HepG2 (cell line): ENCODE data around the gene STUB1. TPM values are rescaled to one million over a fixed set of nuclear protein-coding genes. Genes with fewer than 3 reads are reported as not detected.

Experiments
- ELF1 ChIP-seq: sonication (generic); formaldehyde crosslinking; IDR thresholded peaks from 2 replicates; pipeline ENCODE4 v1.4.0; 2020; ENCODE audit warnings: missing genetic modification reagents
- GATAD1 ChIP-seq: IDR thresholded peaks from 2 replicates; pipeline ENCODE4 v1.6.1; 2016; ENCODE audit warnings: missing genetic modification reagents, missing compliant biosample characterization
- HNF4G ChIP-seq, 2 experiments: sonication (generic) in 1 of 2; formaldehyde crosslinking in 1 of 2; IDR thresholded peaks; 2 replicates each; pipeline versions ENCODE4 v1.4.0 to v1.6.1; 2011 to 2020; ENCODE audit warnings: borderline replicate concordance in 2 of 2, low read depth in 2 of 2, mild to moderate bottlenecking in 2 of 2, low read length in 1 of 2, missing genetic modification reagents in 1 of 2, moderate library complexity in 1 of 2
- KLF16 ChIP-seq, 2 experiments: sonication (generic) in 1 of 2; formaldehyde crosslinking in 1 of 2; IDR thresholded peaks; 2 replicates each; pipeline versions ENCODE4 v1.6.1 to v1.8.0; 2016 to 2023; ENCODE audit warnings: missing genetic modification reagents in 2 of 2, missing compliant biosample characterization in 1 of 2
- KLF6 ChIP-seq: IDR thresholded peaks from 2 replicates; pipeline ENCODE4 v1.8.0; 2016; ENCODE audit warnings: missing biosample characterization, missing genetic modification reagents
- MED13 ChIP-seq: sonication (generic); formaldehyde crosslinking; IDR thresholded peaks from 2 replicates; pipeline ENCODE4 v1.5.0; 2020; ENCODE audit warnings: missing genetic modification reagents
- MIER3 ChIP-seq: IDR thresholded peaks from 2 replicates; pipeline ENCODE4 v1.6.1; 2016; ENCODE audit warnings: missing compliant biosample characterization, borderline replicate concordance
- MXD4 ChIP-seq: IDR thresholded peaks from 2 replicates; pipeline ENCODE4 v1.6.1; 2016; ENCODE audit warnings: mild to moderate bottlenecking, missing biosample characterization, missing genetic modification reagents
- POLR2A ChIP-seq, 2 experiments: IDR thresholded peaks; 2 replicates each; pipeline ENCODE4 v1.6.1; 2011; ENCODE audit warnings: low read depth in 2 of 2, low read length in 2 of 2, mild to moderate bottlenecking in 1 of 2, moderate library complexity in 1 of 2; ENCODE audit not compliant: insufficient read depth in 1 of 2
- TARDBP ChIP-seq: sonication (generic); formaldehyde crosslinking; IDR thresholded peaks from 2 replicates; pipeline ENCODE4 v1.8.0; 2022; ENCODE audit warnings: mild to moderate bottlenecking, missing genetic modification reagents
- ZNF235 ChIP-seq: sonication (generic); formaldehyde crosslinking; IDR thresholded peaks from 2 replicates; pipeline ENCODE4 v1.8.1; 2023; ENCODE audit warnings: mild to moderate bottlenecking, missing genetic modification reagents, borderline replicate concordance
- ZNF253 ChIP-seq: sonication (generic); formaldehyde crosslinking; IDR thresholded peaks from 2 replicates; pipeline ENCODE4 v1.8.0; 2022; ENCODE audit warnings: mild to moderate bottlenecking, missing genetic modification reagents, borderline replicate concordance
- ZNF709 ChIP-seq: sonication (generic); formaldehyde crosslinking; IDR thresholded peaks from 2 replicates; pipeline ENCODE4 v1.5.0; 2020; ENCODE audit warnings: mild to moderate bottlenecking, missing genetic modification reagents
- ZNF713 ChIP-seq: sonication (generic); formaldehyde crosslinking; IDR thresholded peaks from 2 replicates; pipeline ENCODE4 v1.4.0; 2020; ENCODE audit warnings: mild to moderate bottlenecking, missing genetic modification reagents
- ZNF724P ChIP-seq: sonication (generic); formaldehyde crosslinking; IDR thresholded peaks from 2 replicates; pipeline ENCODE4 v1.8.0; 2022; ENCODE audit warnings: missing genetic modification reagents, borderline replicate concordance
- ZSCAN21 ChIP-seq: sonication (generic); formaldehyde crosslinking; IDR thresholded peaks from 2 replicates; pipeline ENCODE4 v1.8.0; 2022; ENCODE audit warnings: mild to moderate bottlenecking, missing genetic modification reagents, moderate library complexity, borderline replicate concordance
- polyA plus RNA-seq, 8 experiments: library from polyadenylated mRNA; depleted of rRNA in 3 of 8; stranded (reverse) in 7 of 8; unstranded in 1 of 8; fragments of >200 nt; fragmentation: Illumina TruSeq in 4 of 8; extraction: Trizol in 4 of 8; gene quantifications; 2 replicates each; pipeline versions ENCODE4 v1.2.1 to v1.2.3, GENCODE V29; 2011 to 2016; ENCODE audit warnings: low read depth in 4 of 8, missing spikeins in 1 of 8, mixed read lengths in 1 of 8; ENCODE audit not compliant: insufficient read depth in 1 of 8
- total RNA-seq, 5 experiments: library from RNA; depleted of rRNA; stranded (reverse); fragments of >200 nt; fragmentation: Illumina TruSeq; extraction: Trizol; gene quantifications; 2 replicates each; pipeline ENCODE4 v1.2.3, GENCODE V29; 2016; ENCODE audit warnings: low read depth in 1 of 5
- TF ChIP-seq, protein P1 (sequence below): sonication (generic); formaldehyde crosslinking; conservative IDR thresholded peaks from 2 replicates; pipeline ENCODE4 v1.4.0; 2020; ENCODE audit warnings: mild to moderate bottlenecking, missing genetic modification reagents, moderate library complexity
- TF ChIP-seq, protein P2 (sequence below): sonication (generic); formaldehyde crosslinking; IDR thresholded peaks from 2 replicates; pipeline ENCODE4 v1.4.0; 2020; ENCODE audit warnings: missing genetic modification reagents
- TF ChIP-seq, protein P3 (sequence below): sonication (generic); formaldehyde crosslinking; conservative IDR thresholded peaks from 2 replicates; pipeline ENCODE4 v1.4.0; 2020; ENCODE audit warnings: missing genetic modification reagents

Gene STUB1
- total and polyA plus RNA-seq, 2 of the 13 experiments (the other 11 are each of a cell fraction or from before 2014, with no cell fraction given): 52.9 to 78.2 TPM

DNA sequence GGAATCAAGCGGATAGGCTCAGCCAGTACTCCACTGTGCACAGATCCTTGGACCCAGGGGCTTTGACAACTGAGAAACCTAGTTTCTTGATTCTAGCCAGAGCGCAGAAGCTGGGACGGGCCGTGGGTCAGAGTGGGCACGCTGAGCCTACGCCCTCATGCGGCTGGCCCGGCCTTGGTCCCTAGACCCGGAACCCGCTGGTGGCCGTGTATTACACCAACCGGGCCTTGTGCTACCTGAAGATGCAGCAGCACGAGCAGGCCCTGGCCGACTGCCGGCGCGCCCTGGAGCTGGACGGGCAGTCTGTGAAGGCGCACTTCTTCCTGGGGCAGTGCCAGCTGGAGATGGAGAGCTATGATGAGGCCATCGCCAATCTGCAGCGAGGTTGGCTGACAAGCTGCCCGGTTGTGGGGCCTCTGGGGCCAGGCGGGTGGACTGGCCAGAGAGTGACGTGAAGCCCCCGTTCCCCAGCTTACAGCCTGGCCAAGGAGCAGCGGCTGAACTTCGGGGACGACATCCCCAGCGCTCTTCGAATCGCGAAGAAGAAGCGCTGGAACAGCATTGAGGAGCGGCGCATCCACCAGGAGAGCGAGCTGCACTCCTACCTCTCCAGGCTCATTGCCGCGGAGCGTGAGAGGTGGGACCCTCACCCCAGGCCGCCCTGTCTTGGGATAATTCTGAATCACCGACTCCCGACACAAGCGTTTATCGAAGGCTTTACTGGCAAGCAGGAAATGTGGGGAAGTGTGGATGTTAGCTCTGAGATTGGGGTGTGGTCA, 946 bp downstream of the STUB1 start (continued):
- TF ChIP-seq, protein P1, sequence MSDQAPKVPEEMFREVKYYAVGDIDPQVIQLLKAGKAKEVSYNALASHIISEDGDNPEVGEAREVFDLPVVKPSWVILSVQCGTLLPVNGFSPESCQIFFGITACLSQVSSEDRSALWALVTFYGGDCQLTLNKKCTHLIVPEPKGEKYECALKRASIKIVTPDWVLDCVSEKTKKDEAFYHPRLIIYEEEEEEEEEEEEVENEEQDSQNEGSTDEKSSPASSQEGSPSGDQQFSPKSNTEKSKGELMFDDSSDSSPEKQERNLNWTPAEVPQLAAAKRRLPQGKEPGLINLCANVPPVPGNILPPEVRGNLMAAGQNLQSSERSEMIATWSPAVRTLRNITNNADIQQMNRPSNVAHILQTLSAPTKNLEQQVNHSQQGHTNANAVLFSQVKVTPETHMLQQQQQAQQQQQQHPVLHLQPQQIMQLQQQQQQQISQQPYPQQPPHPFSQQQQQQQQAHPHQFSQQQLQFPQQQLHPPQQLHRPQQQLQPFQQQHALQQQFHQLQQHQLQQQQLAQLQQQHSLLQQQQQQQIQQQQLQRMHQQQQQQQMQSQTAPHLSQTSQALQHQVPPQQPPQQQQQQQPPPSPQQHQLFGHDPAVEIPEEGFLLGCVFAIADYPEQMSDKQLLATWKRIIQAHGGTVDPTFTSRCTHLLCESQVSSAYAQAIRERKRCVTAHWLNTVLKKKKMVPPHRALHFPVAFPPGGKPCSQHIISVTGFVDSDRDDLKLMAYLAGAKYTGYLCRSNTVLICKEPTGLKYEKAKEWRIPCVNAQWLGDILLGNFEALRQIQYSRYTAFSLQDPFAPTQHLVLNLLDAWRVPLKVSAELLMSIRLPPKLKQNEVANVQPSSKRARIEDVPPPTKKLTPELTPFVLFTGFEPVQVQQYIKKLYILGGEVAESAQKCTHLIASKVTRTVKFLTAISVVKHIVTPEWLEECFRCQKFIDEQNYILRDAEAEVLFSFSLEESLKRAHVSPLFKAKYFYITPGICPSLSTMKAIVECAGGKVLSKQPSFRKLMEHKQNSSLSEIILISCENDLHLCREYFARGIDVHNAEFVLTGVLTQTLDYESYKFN (CRISPR knock-in tag): no peak
- TF ChIP-seq ZSCAN21 (CRISPR knock-in tag) (peak; percentile 64; the same call in 1 of the 2 replicates), GATAD1 (CRISPR knock-in tag) (peak; percentile 45; the same call in 1 of the 2 replicates), MXD4 (0 out of 2 replicates have a peak, but pooled peaks have one; percentile 53), ELF1 (CRISPR knock-in tag) (peak; percentile 73), ZNF709 (CRISPR knock-in tag) (0 out of 2 replicates have a peak, but pooled peaks have one; percentile 5), ZNF235 (CRISPR knock-in tag) (0 out of 2 replicates have a peak, but pooled peaks have one; percentile 24), ZNF713 (0 out of 2 replicates have a peak, but pooled peaks have one; percentile 33), MIER3 (CRISPR knock-in tag) (0 out of 2 replicates have a peak, but pooled peaks have one; percentile 33), HNF4G (IDR thresholded peaks at IDR 0.05; ENCODE audit: borderline replicate concordance, low read depth, low read length) (no peak), HNF4G (CRISPR knock-in tag; IDR thresholded peaks at IDR 0.05; ENCODE audit: borderline replicate concordance, low read depth) (0 out of 2 replicates have a peak, but pooled peaks have one; percentile 34), KLF6 (CRISPR knock-in tag) (0 out of 2 replicates have a peak, but pooled peaks have one; percentile 57), POLR2A (IDR thresholded peaks at IDR 0.05; ENCODE audit: insufficient read depth in 1 of 2, low read depth in 2 of 2, low read length in 2 of 2) (0 out of 4 replicates have a peak, but pooled peaks of 1 of the 2 experiments have one; percentile 18), TARDBP (CRISPR knock-in tag) (0 out of 2 replicates have a peak, but pooled peaks have one; percentile 22), MED13 (CRISPR knock-in tag) (no peak), ZNF253 (peak; percentile 62; the same call in 1 of the 2 replicates), KLF16 (CRISPR knock-in tag; IDR thresholded peaks at IDR 0.05) (peak in 1 of 2 experiments; percentile 26; a peak in 1 of 4 replicates), ZNF724P (CRISPR knock-in tag) (0 out of 2 replicates have a peak, but pooled peaks have one; percentile 16)
- TF ChIP-seq, protein P2, sequence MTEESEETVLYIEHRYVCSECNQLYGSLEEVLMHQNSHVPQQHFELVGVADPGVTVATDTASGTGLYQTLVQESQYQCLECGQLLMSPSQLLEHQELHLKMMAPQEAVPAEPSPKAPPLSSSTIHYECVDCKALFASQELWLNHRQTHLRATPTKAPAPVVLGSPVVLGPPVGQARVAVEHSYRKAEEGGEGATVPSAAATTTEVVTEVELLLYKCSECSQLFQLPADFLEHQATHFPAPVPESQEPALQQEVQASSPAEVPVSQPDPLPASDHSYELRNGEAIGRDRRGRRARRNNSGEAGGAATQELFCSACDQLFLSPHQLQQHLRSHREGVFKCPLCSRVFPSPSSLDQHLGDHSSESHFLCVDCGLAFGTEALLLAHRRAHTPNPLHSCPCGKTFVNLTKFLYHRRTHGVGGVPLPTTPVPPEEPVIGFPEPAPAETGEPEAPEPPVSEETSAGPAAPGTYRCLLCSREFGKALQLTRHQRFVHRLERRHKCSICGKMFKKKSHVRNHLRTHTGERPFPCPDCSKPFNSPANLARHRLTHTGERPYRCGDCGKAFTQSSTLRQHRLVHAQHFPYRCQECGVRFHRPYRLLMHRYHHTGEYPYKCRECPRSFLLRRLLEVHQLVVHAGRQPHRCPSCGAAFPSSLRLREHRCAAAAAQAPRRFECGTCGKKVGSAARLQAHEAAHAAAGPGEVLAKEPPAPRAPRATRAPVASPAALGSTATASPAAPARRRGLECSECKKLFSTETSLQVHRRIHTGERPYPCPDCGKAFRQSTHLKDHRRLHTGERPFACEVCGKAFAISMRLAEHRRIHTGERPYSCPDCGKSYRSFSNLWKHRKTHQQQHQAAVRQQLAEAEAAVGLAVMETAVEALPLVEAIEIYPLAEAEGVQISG (CRISPR knock-in tag): peak; percentile 83
- TF ChIP-seq, protein P3, sequence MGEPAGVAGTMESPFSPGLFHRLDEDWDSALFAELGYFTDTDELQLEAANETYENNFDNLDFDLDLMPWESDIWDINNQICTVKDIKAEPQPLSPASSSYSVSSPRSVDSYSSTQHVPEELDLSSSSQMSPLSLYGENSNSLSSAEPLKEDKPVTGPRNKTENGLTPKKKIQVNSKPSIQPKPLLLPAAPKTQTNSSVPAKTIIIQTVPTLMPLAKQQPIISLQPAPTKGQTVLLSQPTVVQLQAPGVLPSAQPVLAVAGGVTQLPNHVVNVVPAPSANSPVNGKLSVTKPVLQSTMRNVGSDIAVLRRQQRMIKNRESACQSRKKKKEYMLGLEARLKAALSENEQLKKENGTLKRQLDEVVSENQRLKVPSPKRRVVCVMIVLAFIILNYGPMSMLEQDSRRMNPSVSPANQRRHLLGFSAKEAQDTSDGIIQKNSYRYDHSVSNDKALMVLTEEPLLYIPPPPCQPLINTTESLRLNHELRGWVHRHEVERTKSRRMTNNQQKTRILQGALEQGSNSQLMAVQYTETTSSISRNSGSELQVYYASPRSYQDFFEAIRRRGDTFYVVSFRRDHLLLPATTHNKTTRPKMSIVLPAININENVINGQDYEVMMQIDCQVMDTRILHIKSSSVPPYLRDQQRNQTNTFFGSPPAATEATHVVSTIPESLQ (CRISPR knock-in tag): no peak
